GM13977 (cell line): Measurements from ENCODE around the gene AVPR1B.

Experiments used
- DNase-seq: peaks from one replicate; pipeline ENCODE4 v3.0.0; 2012; ENCODE audit warnings: low spot score
- in situ Hi-C: fragments of 300-500 bp; cut with MboI; formaldehyde crosslinking; loops from one replicate; pipeline ENCODE4 v1.12.0; 2022; ENCODE audit warnings: low sequenced_read_pairs, low pct_unique_long_range_greater_than_20kb, mixed read lengths, inconsistent platforms; ENCODE audit not compliant: unreplicated experiment
- TF ChIP-seq, protein P1 (sequence below): IDR thresholded peaks from 2 replicates; pipeline ENCODE4 v1.5.1; 2012; ENCODE audit warnings: mild to moderate bottlenecking, control low read depth; ENCODE audit not compliant: insufficient read depth; ENCODE audit errors: extremely low read depth, missing control alignments

Gene AVPR1B

DNA sequence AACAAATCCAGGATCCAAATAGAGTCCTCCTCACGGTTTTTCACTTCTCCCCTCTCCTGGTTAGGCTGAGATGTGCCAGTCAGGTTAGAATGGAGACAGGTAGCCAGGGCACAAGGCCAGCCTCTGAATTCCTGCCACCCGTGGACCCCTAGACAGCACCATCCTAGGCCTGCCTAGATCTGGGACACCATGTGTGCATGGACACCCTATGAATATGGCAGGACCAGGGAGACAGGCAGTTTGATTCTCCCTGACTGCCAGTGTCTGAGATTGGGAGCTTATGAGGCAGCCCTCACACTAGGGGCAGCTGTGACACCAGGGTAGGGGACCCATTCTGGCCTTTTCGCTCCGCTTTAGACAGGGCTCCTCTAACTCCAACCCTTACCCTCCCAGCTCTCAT, 7.5 kb downstream of the AVPR1B start:
- in situ Hi-C loops = loop anchor here (25.0 kb wide), 1 partner anchor 322 kb away; the partner anchor contains the start of gene RAB29

DNA sequence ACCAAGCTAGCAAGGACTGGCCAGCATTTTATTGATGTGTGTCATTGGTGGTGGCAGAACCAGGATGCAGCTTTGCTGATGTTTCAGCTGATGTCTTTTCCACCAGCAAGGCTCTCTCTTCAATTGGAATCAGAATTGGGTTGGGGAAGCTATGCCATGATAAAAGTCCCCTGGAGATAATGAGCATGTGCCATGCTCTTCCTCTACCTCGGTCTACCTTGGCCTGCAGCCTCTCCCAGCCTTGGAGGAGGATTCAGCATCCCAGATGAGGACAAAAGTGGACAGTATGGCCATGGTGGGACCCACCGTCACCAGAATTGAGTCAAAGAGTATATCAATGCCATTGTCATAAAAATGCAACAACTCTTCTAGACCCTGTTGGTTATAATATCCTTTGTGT, 8.6 kb downstream of the AVPR1B start:
- TF ChIP-seq, protein P1, sequence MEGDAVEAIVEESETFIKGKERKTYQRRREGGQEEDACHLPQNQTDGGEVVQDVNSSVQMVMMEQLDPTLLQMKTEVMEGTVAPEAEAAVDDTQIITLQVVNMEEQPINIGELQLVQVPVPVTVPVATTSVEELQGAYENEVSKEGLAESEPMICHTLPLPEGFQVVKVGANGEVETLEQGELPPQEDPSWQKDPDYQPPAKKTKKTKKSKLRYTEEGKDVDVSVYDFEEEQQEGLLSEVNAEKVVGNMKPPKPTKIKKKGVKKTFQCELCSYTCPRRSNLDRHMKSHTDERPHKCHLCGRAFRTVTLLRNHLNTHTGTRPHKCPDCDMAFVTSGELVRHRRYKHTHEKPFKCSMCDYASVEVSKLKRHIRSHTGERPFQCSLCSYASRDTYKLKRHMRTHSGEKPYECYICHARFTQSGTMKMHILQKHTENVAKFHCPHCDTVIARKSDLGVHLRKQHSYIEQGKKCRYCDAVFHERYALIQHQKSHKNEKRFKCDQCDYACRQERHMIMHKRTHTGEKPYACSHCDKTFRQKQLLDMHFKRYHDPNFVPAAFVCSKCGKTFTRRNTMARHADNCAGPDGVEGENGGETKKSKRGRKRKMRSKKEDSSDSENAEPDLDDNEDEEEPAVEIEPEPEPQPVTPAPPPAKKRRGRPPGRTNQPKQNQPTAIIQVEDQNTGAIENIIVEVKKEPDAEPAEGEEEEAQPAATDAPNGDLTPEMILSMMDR = no peak
- in situ Hi-C loops = loop anchor here (25.0 kb wide), 1 partner anchor 321 kb away; the partner anchor contains the start of gene RAB29
- DNase-seq = no peak

More for the DNA sequence above, 7.5 kb downstream of the AVPR1B start:
- TF ChIP-seq, protein P1 = no peak
- no peak for DNase-seq

DNA sequence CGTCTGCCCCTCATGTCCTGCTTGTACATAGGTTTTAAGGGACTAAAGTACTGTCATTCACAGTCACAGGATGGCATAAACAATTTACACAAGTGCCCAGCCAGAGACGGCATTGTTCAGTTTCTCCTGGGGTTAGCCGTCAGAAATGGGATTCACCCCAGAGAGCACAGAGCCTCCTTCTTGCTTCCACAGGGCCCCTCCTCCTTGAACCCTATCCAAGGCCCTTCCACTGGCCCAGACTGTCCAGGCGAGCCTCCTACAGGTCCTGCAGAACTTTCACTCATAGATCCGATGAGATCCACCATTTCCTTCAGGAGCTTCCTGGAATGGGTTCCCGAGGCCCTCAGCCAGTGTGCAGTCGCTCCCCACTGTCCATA, 10.0 kb downstream of the AVPR1B start:
- DNase-seq = no peak
- in situ Hi-C loops = loop anchor here (25.0 kb wide), 1 partner anchor 320 kb away; the partner anchor contains the start of gene RAB29

DNA sequence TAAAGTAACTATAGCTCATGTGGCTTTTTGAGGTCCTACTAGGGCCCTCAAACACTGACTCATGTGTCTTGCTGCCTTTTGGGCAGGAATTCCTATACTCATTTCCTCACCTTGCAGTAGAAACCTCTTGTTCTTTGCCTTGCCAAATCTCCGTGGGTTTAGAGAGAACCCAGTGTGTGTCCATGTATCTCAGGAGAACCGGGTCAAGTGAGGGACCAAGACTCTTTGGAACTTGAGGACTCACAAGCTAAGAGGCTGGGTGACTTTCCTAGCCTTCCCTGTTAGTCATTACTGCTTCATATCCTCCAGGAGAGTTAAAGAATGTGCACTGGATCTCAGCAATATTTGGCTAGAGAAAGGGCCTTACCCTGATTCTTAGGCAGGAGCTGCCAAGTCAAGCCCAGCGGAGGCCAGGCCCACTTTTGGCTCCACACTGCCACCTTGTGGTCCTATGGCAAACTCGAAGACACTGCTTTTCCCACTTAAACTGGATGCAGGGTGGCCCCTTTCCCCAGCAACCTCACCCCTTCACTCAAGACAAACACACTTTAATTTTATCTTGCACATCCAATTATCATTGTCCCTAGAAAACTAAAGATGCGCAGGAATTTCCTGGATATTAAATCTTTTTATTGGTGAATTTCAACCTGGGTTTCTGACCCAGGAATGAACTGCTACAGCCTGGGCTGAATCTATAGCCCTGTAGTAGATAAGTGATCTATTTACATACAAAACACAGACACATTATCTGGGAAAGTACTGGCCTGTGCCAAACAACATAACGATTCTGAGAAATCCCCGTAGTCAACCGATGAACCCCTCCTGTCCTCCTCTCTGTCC, 10.6 kb downstream of the AVPR1B start:
- in situ Hi-C loops = loop anchor here (25.0 kb wide), 1 partner anchor 319 kb away; the partner anchor contains the start of gene RAB29

More for the DNA sequence above, 10.0 kb downstream of the AVPR1B start:
- TF ChIP-seq, protein P1 = no peak

DNA sequence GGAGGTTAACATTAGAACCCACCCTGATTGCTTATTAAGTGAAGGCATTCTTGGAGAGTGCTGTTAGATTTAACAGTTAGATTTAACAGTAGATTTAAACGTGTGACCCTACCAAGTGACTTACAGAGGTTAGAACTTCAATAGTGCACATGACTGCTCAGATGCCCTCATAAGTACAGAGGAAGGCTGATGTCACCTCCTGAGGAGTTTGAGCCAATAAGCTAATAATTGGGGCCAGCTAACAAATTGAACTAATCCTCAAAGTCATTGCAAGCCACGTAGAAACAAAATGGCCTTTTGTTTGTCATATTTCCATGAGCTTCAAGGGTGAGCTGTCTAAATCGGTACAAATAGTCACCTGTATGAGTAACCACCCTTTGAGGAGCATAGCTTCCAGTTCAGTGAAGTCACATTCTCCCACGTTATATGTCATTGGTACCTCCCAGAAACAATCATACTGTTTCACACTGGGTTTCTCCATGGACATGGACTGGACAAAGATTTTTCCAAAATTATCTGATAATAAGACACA, 11.7 kb downstream of the AVPR1B start:
- no peak for DNase-seq
- TF ChIP-seq, protein P1 = no peak
- in situ Hi-C loops = loop anchor here (25.0 kb wide), 1 partner anchor 318 kb away; the partner anchor contains the start of gene RAB29

More for the DNA sequence above, 10.6 kb downstream of the AVPR1B start:
- TF ChIP-seq, protein P1 = peak; percentile 86
- peak; percentile 87 for DNase-seq

DNA sequence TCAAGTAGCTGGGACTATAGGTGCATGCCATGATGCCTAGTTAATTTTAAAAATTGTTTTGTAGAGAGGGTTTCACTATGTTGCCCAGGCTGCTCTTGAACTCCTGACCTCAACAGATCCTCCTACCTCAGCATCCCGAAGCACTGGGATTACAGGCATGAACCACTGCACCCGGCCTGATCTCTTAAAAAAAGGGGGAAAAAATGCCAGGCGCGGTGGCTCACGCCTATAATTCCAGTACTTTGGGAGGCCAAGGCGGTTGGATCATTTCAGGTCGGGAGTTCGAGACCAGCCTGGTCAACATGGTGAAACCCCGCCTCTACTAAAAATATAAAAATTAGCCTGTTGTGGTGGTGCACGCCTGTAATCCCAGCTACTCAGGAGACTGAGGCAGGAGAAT, 13.2 kb downstream of the AVPR1B start:
- TF ChIP-seq, protein P1 = no peak
- in situ Hi-C loops = loop anchor here (5.0 to 25.0 kb wide), 2 partner anchors 77 to 317 kb away; partner anchors contain the start of gene RAB29
- no peak for DNase-seq
